GM21526 (cell line): ENCODE data around the gene FBXO17.

Source experiments
- ATAC-seq: cut with Tn5 transposase; IDR thresholded peaks from one replicate; pipeline ENCODE4 v1.9.1; 2021; ENCODE audit warnings: moderate library complexity; ENCODE audit not compliant: unreplicated experiment, low FRiP score

Gene FBXO17

GRCh38 chr19:38894968-38895367 is 80.6 kb downstream of the FBXO17 start:
- ATAC-seq: no peak

- ATAC-seq: no peak
Observed at GRCh38 chr19:38893341-38893771, 82.2 kb downstream of the FBXO17 start.

GRCh38 chr19:38892841-38893240 is 82.7 kb downstream of the FBXO17 start:
- no peak for ATAC-seq

GRCh38 chr19:38891771-38892170 is 83.8 kb downstream of the FBXO17 start:
- no peak for ATAC-seq
